H1 (cell line): ENCODE results near the gene EN2. TPM values are rescaled to one million over a fixed set of nuclear protein-coding genes. Genes with fewer than 3 reads are reported as not detected.

ENCODE experiments used
- BACH1 ChIP-seq: IDR thresholded peaks from 2 replicates; pipeline ENCODE4 v1.6.1; 2012; ENCODE audit warnings: low read length, improper control_type of control experiment
- CBX5 ChIP-seq: fragments of 300-800, 300-1000 bp; sonication (generic); IDR thresholded peaks from 2 replicates; pipeline ENCODE4 v1.7.1; 2016; ENCODE audit warnings: antibody characterized with exemption, low read length, low read depth
- CBX8 ChIP-seq: fragments of 300-800, 300-1000 bp; sonication (generic); IDR thresholded peaks from 2 replicates; pipeline ENCODE4 v1.7.1; 2016; ENCODE audit warnings: low read depth, low read length, borderline replicate concordance
- CTBP2 ChIP-seq: IDR thresholded peaks from 2 replicates; pipeline ENCODE4 v1.7.0; 2011; ENCODE audit warnings: borderline replicate concordance, mild to moderate bottlenecking, moderate library complexity, mixed read lengths, low read length; ENCODE audit not compliant: insufficient read depth, insufficient read length
- CTCF ChIP-seq, 3 experiments: IDR thresholded peaks; 1 replicate in 2 of 3; 2 replicates in 1 of 3; pipeline versions ENCODE4 v1.5.1 to v1.6.1; 2011; ENCODE audit warnings: low read length in 3 of 3, mild to moderate bottlenecking in 3 of 3, inconsistent platforms in 2 of 3, low read depth in 1 of 3, moderate library complexity in 1 of 3; ENCODE audit not compliant: insufficient read depth in 1 of 3; ENCODE audit errors: control extremely low read depth in 1 of 3
- GABPA ChIP-seq: IDR thresholded peaks from 2 replicates; pipeline ENCODE4 v1.6.1; 2011; ENCODE audit warnings: mild to moderate bottlenecking, low read length, moderate library complexity, borderline replicate concordance; ENCODE audit not compliant: insufficient read depth
- GTF2F1 ChIP-seq: IDR thresholded peaks from 2 replicates; pipeline ENCODE4 v1.6.1; 2012; ENCODE audit warnings: low read depth, low read length, improper control_type of control experiment, borderline replicate concordance
- HDAC6 ChIP-seq: IDR thresholded peaks from one replicate; pipeline ENCODE4 v1.7.1; 2012; ENCODE audit warnings: low read depth, mild to moderate bottlenecking, inconsistent platforms, low read length, moderate library complexity
- JUND ChIP-seq: IDR thresholded peaks from 2 replicates; pipeline ENCODE4 v1.6.1; 2011; ENCODE audit warnings: mild to moderate bottlenecking, improper control_type of control experiment, low read length
- KDM5A ChIP-seq: fragments of 200-600 bp; IDR thresholded peaks from 2 replicates; pipeline ENCODE4 v1.7.1; 2012; ENCODE audit warnings: mild to moderate bottlenecking, low read length, inconsistent platforms, mixed read lengths
- MAFK ChIP-seq: IDR thresholded peaks from 2 replicates; pipeline ENCODE4 v1.6.1; 2012; ENCODE audit warnings: low read depth, mild to moderate bottlenecking, improper control_type of control experiment, low read length
- MAX ChIP-seq: IDR thresholded peaks from 2 replicates; pipeline ENCODE4 v1.6.1; 2012; ENCODE audit warnings: inconsistent platforms
- PHF8 ChIP-seq: fragments of 200-600 bp; sonication (generic); conservative IDR thresholded peaks from 2 replicates; pipeline ENCODE4 v1.7.1; 2012; ENCODE audit warnings: low read depth, mild to moderate bottlenecking, inconsistent platforms, low read length, moderate library complexity
- RBBP5 ChIP-seq: IDR thresholded peaks from 2 replicates; pipeline ENCODE4 v1.7.1; 2012; ENCODE audit warnings: low read depth, mild to moderate bottlenecking, inconsistent platforms, low read length, moderate library complexity, borderline replicate concordance
- RNF2 ChIP-seq: fragments of 200-900, 300-1000 bp; sonication (generic); IDR thresholded peaks from 2 replicates; pipeline ENCODE4 v1.7.1; 2016; ENCODE audit warnings: borderline replicate concordance, low read depth, mild to moderate bottlenecking, antibody characterized with exemption, low read length; ENCODE audit not compliant: poor library complexity, severe bottlenecking; ENCODE audit errors: missing control alignments
- RXRA ChIP-seq: IDR thresholded peaks from 2 replicates; pipeline ENCODE4 v1.6.1; 2011; ENCODE audit warnings: low read depth, mild to moderate bottlenecking, low read length, moderate library complexity; ENCODE audit not compliant: insufficient read depth
- SUZ12 ChIP-seq: fragments of 200-600 bp; sonication (generic); IDR thresholded peaks from 2 replicates; pipeline ENCODE4 v1.6.1; 2012; ENCODE audit warnings: mild to moderate bottlenecking, inconsistent platforms, low read length, moderate library complexity, mixed read lengths
- TAF7 ChIP-seq: optimal IDR thresholded peaks from 2 replicates; pipeline ENCODE3; 2011; ENCODE audit warnings: low read depth, mild to moderate bottlenecking, inconsistent platforms, low read length, moderate library complexity, borderline replicate concordance
- TCF12 ChIP-seq: IDR thresholded peaks from 2 replicates; pipeline ENCODE4 v1.6.1; 2011; ENCODE audit warnings: low read depth, mild to moderate bottlenecking, low read length
- polyA plus RNA-seq, 7 experiments: library from polyadenylated mRNA; depleted of rRNA in 3 of 7; stranded (reverse) in 5 of 7; unstranded in 2 of 7; fragments of >200 nt in 5 of 7; fragments of 200-250 nt in 2 of 7; gene quantifications; 1 replicate in 5 of 7; 2 replicates in 1 of 7; 4 replicates in 1 of 7; pipeline versions ENCODE4 v1.2.1 to v1.2.3, GENCODE V29; 2011 to 2013; ENCODE audit warnings: missing spikeins in 2 of 7, mixed read lengths in 2 of 7
- total RNA-seq: library from RNA; stranded (reverse); fragmentation: NEBNext Ultra II Directional; extraction: Animal tissue kit (Norgen Biotek cat#: 25700); gene quantifications from 2 replicates; pipeline ENCODE4 v1.2.1, GENCODE V29; 2021

EN2 gene
- total and polyA plus RNA-seq, 2 of the 8 experiments (the other 6 are each of a cell fraction or from before 2014, with no cell fraction given), result not detected

- TF ChIP-seq MAFK (no peak), CTBP2 (peak; percentile 92), GTF2F1 (no peak), HDAC6 (no peak), CBX8 (peak; percentile 23; the same call in 1 of the 2 replicates), RNF2 (peak; percentile 91), PHF8 (no peak), RXRA (no peak), RBBP5 (0 out of 2 replicates have a peak, but pooled peaks have one; percentile 32), CTCF (IDR thresholded peaks at IDR 0.05; ENCODE audit: control extremely low read depth in 1 of 3, insufficient read depth in 1 of 3, low read depth in 1 of 3, low read length in 3 of 3) (no peak), BACH1 (no peak), SUZ12 (peak; percentile 80), CBX5 (no peak), TCF12 (no peak), KDM5A (no peak), GABPA (no peak), MAX (no peak), JUND (no peak), TAF7 (no peak)
Observed at GRCh38 chr7:155467846-155468784, 10.2 kb downstream of the EN2 start (continued).
